ENCODE results near the gene SLC6A8.

DNA sequence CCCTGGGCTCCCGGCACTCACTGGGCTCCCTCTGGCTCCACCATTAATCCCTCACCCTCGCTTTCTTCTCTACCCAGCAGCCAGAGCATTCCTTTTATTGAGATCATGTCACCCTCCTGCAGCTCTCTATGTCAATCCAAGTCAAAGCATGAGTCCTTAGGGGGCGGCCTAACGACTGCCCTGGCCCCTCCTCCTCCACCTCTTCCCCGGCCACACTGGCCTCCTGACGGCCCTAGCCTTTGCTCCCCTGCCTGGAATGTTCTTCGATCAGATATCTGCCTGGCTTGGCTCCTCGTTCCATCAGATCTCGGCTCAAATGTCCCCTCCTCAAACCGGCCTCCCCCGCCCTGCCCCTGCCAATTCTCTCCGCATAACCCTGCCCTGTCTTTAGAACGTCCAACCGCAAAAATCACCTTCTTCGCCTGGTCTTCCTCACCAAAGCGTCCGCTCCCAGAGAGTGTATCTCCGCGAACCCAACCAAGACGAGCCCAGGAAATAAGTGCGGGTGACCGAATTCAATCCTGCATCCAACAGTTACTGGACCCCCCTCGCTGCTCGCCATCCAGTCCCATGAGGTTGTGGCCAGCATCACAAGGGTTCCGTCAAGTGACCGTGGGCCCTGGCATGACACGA lies 13.4 kb upstream of the SLC6A8 start:
- TF ChIP-seq, protein P1, sequence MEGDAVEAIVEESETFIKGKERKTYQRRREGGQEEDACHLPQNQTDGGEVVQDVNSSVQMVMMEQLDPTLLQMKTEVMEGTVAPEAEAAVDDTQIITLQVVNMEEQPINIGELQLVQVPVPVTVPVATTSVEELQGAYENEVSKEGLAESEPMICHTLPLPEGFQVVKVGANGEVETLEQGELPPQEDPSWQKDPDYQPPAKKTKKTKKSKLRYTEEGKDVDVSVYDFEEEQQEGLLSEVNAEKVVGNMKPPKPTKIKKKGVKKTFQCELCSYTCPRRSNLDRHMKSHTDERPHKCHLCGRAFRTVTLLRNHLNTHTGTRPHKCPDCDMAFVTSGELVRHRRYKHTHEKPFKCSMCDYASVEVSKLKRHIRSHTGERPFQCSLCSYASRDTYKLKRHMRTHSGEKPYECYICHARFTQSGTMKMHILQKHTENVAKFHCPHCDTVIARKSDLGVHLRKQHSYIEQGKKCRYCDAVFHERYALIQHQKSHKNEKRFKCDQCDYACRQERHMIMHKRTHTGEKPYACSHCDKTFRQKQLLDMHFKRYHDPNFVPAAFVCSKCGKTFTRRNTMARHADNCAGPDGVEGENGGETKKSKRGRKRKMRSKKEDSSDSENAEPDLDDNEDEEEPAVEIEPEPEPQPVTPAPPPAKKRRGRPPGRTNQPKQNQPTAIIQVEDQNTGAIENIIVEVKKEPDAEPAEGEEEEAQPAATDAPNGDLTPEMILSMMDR (conservative IDR thresholded peaks at IDR 0.05; ENCODE audit: low read depth, low read length) = no peak
- TF ChIP-seq EZH2 (IDR thresholded peaks at IDR 0.05; ENCODE audit: borderline replicate concordance, low read depth, low read length, poor library complexity, severe bottlenecking) = no peak

All from A673 (cell line).